Measurements from ENCODE around the gene CCDC177. TPM values are rescaled to one million over a fixed set of nuclear protein-coding genes. Genes with fewer than 3 reads are reported as not detected.
"Not testable (repeated sequence)": the region's sequence is repeated elsewhere in the genome, so short reads cannot be mapped to it uniquely, and the experiment has no call there.

The CCDC177 gene
- total RNA-seq, 2 experiments from 2014 or later: not detected

- CTCF ChIA-PET: interaction anchor here (0.5 to 2.0 kb wide), 4 partner anchors 17 to 193 kb away, joined by 3 to 4 read pairs (median 3); no protein-coding TSS in a partner anchor
Measured at GRCh38 chr14:69600304-69600891, 25.7 kb upstream of the CCDC177 start.

GRCh38 chr14:69599431-69599830 is 24.8 kb upstream of the CCDC177 start:
- ATAC-seq; H3K4me1 Mint-ChIP-seq; DNase-seq; H3K27me3 Mint-ChIP-seq; POLR2A ChIA-PET; H3K9me3 Mint-ChIP-seq (ENCODE audit: low read depth); H3K4me3 Mint-ChIP-seq; intact Hi-C loops (cut with DNase I, micrococcal nuclease); H3K36me3 Mint-ChIP-seq (ENCODE audit: low read depth); H3K27ac Mint-ChIP-seq: not testable (repeated sequence)
- CTCF ChIA-PET: interaction anchor here (0.5 to 2.0 kb wide), 6 partner anchors 16 to 128 kb away, joined by 3 to 5 read pairs (median 3); no protein-coding TSS in a partner anchor

More at GRCh38 chr14:69600304-69600891, 25.7 kb upstream of the CCDC177 start:
- POLR2A ChIA-PET: no interaction called here
- Mint-ChIP-seq H3K27me3 (no peaks in the 10 kb centered on the region), H3K4me1 (peaks cover 4% of the 10 kb centered on the region), H3K9me3 (ENCODE audit: low read depth) (no peaks in the 10 kb centered on the region), H3K27ac (no peak overlapping the region), H3K4me3 (no peak overlapping the region), H3K36me3 (ENCODE audit: low read depth) (no peaks in the 10 kb centered on the region)
- intact Hi-C loops (cut with DNase I, micrococcal nuclease): no loop called here
- ATAC-seq (no peak), DNase-seq (no peak)

GRCh38 chr14:69595336-69595735 is 20.7 kb upstream of the CCDC177 start:
- no peak for ATAC-seq
- CTCF ChIA-PET: interaction anchor here (0.8 to 3.0 kb wide), 4 partner anchors 10 to 479 kb away, joined by 3 to 14 read pairs (median 4); no protein-coding TSS in a partner anchor
- POLR2A ChIA-PET: no interaction called here
- DNase-seq: no peak
- intact Hi-C loops (cut with DNase I, micrococcal nuclease): no loop called here
- no peak overlapping the region for H3K27ac Mint-ChIP-seq
- H3K4me3 Mint-ChIP-seq: no peak overlapping the region
- H3K4me1 Mint-ChIP-seq: no peaks in the 10 kb centered on the region
- H3K27me3 Mint-ChIP-seq: no peaks in the 10 kb centered on the region
- H3K9me3 Mint-ChIP-seq (ENCODE audit: low read depth): no peaks in the 10 kb centered on the region
- no peaks in the 10 kb centered on the region for H3K36me3 Mint-ChIP-seq (ENCODE audit: low read depth)

- no peaks in the 10 kb centered on the region for H3K27me3 Mint-ChIP-seq
- no peaks in the 10 kb centered on the region for H3K36me3 Mint-ChIP-seq (ENCODE audit: low read depth)
- no peak overlapping the region for H3K4me3 Mint-ChIP-seq
- no peaks in the 10 kb centered on the region for H3K9me3 Mint-ChIP-seq (ENCODE audit: low read depth)
- intact Hi-C loops (cut with DNase I, micrococcal nuclease): no loop called here
- ChIA-PET CTCF (interaction anchor here (0.6 to 3.0 kb wide), 4 partner anchors 10 to 1108 kb away, joined by 3 to 14 read pairs (median 4); no protein-coding TSS in a partner anchor), POLR2A (no interaction called here)
- no peaks in the 10 kb centered on the region for H3K4me1 Mint-ChIP-seq
- H3K27ac Mint-ChIP-seq: no peak overlapping the region
- DNase-seq (no peak), ATAC-seq (no peak)
Measured at GRCh38 chr14:69594846-69595245, 20.2 kb upstream of the CCDC177 start.

- ChIA-PET POLR2A (interaction anchor here (0.5 to 0.8 kb wide), 2 partner anchors 92 to 1777 kb away, joined by 4 read pairs; partner anchors contain the start of gene ZFYVE26), CTCF (interaction anchor here (0.6 to 3.0 kb wide), 6 partner anchors 8 to 134 kb away, joined by 3 to 14 read pairs (median 4); no protein-coding TSS in a partner anchor)
- no peaks in the 10 kb centered on the region for H3K36me3 Mint-ChIP-seq (ENCODE audit: low read depth)
- H3K27ac Mint-ChIP-seq: no peak overlapping the region
- H3K4me1 Mint-ChIP-seq: no peaks in the 10 kb centered on the region
- H3K9me3 Mint-ChIP-seq (ENCODE audit: low read depth): no peaks in the 10 kb centered on the region
- H3K27me3 Mint-ChIP-seq: no peaks in the 10 kb centered on the region
- H3K4me3 Mint-ChIP-seq: no peak overlapping the region
- intact Hi-C loops (cut with DNase I, micrococcal nuclease): no loop called here
- ATAC-seq (no peak), DNase-seq (no peak)
Measured at GRCh38 chr14:69593018-69593677, 18.5 kb upstream of the CCDC177 start.

- Mint-ChIP-seq H3K27ac (no peak overlapping the region), H3K9me3 (ENCODE audit: low read depth) (no peaks in the 10 kb centered on the region), H3K4me3 (no peak overlapping the region), H3K36me3 (ENCODE audit: low read depth) (no peaks in the 10 kb centered on the region), H3K27me3 (no peaks in the 10 kb centered on the region), H3K4me1 (no peaks in the 10 kb centered on the region)
- POLR2A ChIA-PET: no interaction called here
- intact Hi-C loops (cut with DNase I, micrococcal nuclease): no loop called here
- CTCF ChIA-PET: interaction anchor here (0.7 to 1.3 kb wide), 5 partner anchors 13 to 136 kb away, joined by 3 to 6 read pairs (median 3); partner anchors contain the start of gene CCDC177
- no peak for ATAC-seq
- DNase-seq: no peak
Measured at GRCh38 chr14:69591317-69591716, 16.6 kb upstream of the CCDC177 start.

- intact Hi-C loops (cut with DNase I, micrococcal nuclease): loop anchor here in 1 of 2 experiments (5.0 kb wide), 1 partner anchor 440 kb away; no protein-coding TSS in a partner anchor
- H3K4me1 Mint-ChIP-seq: no peaks in the 10 kb centered on the region
- H3K9me3 Mint-ChIP-seq (ENCODE audit: low read depth): no peaks in the 10 kb centered on the region
- H3K36me3 Mint-ChIP-seq (ENCODE audit: low read depth): no peaks in the 10 kb centered on the region
- CTCF ChIA-PET: interaction anchor here (1.2 to 5.8 kb wide), 3 partner anchors 37 to 140 kb away, joined by 4 to 77 read pairs (median 5); no protein-coding TSS in a partner anchor
- peaks cover 2% of the 10 kb centered on the region for H3K27me3 Mint-ChIP-seq
- H3K4me3 Mint-ChIP-seq: no peak overlapping the region
- no peak for DNase-seq
- ATAC-seq: no peak
- no peak overlapping the region for H3K27ac Mint-ChIP-seq
- POLR2A ChIA-PET: no interaction called here
Measured at GRCh38 chr14:69587389-69587788, 12.7 kb upstream of the CCDC177 start.

- Mint-ChIP-seq H3K36me3 (ENCODE audit: low read depth) (no peaks in the 10 kb centered on the region), H3K9me3 (ENCODE audit: low read depth) (no peaks in the 10 kb centered on the region), H3K4me1 (no peaks in the 10 kb centered on the region), H3K4me3 (no peak overlapping the region), H3K27me3 (peaks cover 2% of the 10 kb centered on the region), H3K27ac (no peak overlapping the region)
- intact Hi-C loops (cut with DNase I, micrococcal nuclease): loop anchor here in 1 of 2 experiments (5.0 kb wide), 1 partner anchor 441 kb away; no protein-coding TSS in a partner anchor
- no peak for DNase-seq
- ChIA-PET POLR2A (no interaction called here), CTCF (interaction anchor here (0.6 to 5.8 kb wide), 15 partner anchors 10 to 441 kb away, joined by 3 to 77 read pairs (median 4); partner anchors contain the start of gene CCDC177)
- no peak for ATAC-seq
Measured at GRCh38 chr14:69586404-69586803, 11.7 kb upstream of the CCDC177 start.

GRCh38 chr14:69584389-69584788 is 9.7 kb upstream of the CCDC177 start:
- ChIA-PET POLR2A (interaction anchor here (0.6 kb wide), 1 partner anchor 10 kb away, joined by 5 read pairs; the partner anchor contains the start of gene CCDC177), CTCF (interaction anchor here (0.6 to 5.8 kb wide), 32 partner anchors 8 to 489 kb away, joined by 3 to 77 read pairs (median 4); no protein-coding TSS in a partner anchor)
- H3K36me3 Mint-ChIP-seq (ENCODE audit: low read depth): no peaks in the 10 kb centered on the region
- no peaks in the 10 kb centered on the region for H3K9me3 Mint-ChIP-seq (ENCODE audit: low read depth)
- no peak overlapping the region for H3K27ac Mint-ChIP-seq
- intact Hi-C loops (cut with DNase I, micrococcal nuclease): no loop called here
- no peak for DNase-seq
- no peaks in the 10 kb centered on the region for H3K4me1 Mint-ChIP-seq
- peaks cover 2% of the 10 kb centered on the region for H3K27me3 Mint-ChIP-seq
- no peak for ATAC-seq
- H3K4me3 Mint-ChIP-seq: no peak overlapping the region

GRCh38 chr14:69582829-69583228 is 8.2 kb upstream of the CCDC177 start:
- H3K27ac Mint-ChIP-seq: no peak overlapping the region
- H3K4me3 Mint-ChIP-seq: no peak overlapping the region
- peaks cover 4% of the 10 kb centered on the region for H3K27me3 Mint-ChIP-seq
- intact Hi-C loops (cut with DNase I, micrococcal nuclease): no loop called here
- no peak for DNase-seq
- ATAC-seq: no peak
- no peaks in the 10 kb centered on the region for H3K9me3 Mint-ChIP-seq (ENCODE audit: low read depth)
- ChIA-PET CTCF (interaction anchor here (0.6 to 5.8 kb wide), 8 partner anchors 8 to 344 kb away, joined by 3 to 77 read pairs (median 3); partner anchors contain the start of gene CCDC177), POLR2A (no interaction called here)
- H3K4me1 Mint-ChIP-seq: no peaks in the 10 kb centered on the region
- no peaks in the 10 kb centered on the region for H3K36me3 Mint-ChIP-seq (ENCODE audit: low read depth)

GRCh38 chr14:69582212-69582611 is 7.5 kb upstream of the CCDC177 start:
- no peaks in the 10 kb centered on the region for H3K36me3 Mint-ChIP-seq (ENCODE audit: low read depth)
- no peak overlapping the region for H3K4me3 Mint-ChIP-seq
- no peak overlapping the region for H3K27ac Mint-ChIP-seq
- no peaks in the 10 kb centered on the region for H3K9me3 Mint-ChIP-seq (ENCODE audit: low read depth)
- peaks cover 4% of the 10 kb centered on the region for H3K27me3 Mint-ChIP-seq
- no peaks in the 10 kb centered on the region for H3K4me1 Mint-ChIP-seq
- ChIA-PET CTCF (interaction anchor here (0.7 to 5.8 kb wide), 4 partner anchors 24 to 345 kb away, joined by 3 to 77 read pairs (median 5); no protein-coding TSS in a partner anchor), POLR2A (no interaction called here)
- intact Hi-C loops (cut with DNase I, micrococcal nuclease): no loop called here
- no peak for DNase-seq
- ATAC-seq: no peak

Data from activated CD4-positive, alpha-beta T cell treated with anti-CD3 and anti-CD28 coated beads for 36 hours (primary cell).